SK-N-SH treated with all-trans-retinoic acid at 6 μM for 48 hours (cell line): ENCODE results near the gene PRMT2.

Experiments
- ATAC-seq: fragments of 200-7000 bp; cut with Tn5 transposase; 3 replicates; pipeline ENCODE4 v1.9.1; 2020; ENCODE audit warnings: mild to moderate bottlenecking, moderate library complexity
- ARNTL ChIP-seq: fragments of 450-650 bp; formaldehyde crosslinking; IDR thresholded peaks from 2 replicates; pipeline ENCODE4 v1.5.0; 2020; ENCODE audit warnings: low read depth, mild to moderate bottlenecking, moderate library complexity, borderline replicate concordance
- BACH2 ChIP-seq: fragments of 250-450 bp; sonication (Bioruptor Pico); IDR thresholded peaks from 2 replicates; pipeline ENCODE4 v1.9.0; 2021; ENCODE audit warnings: mild to moderate bottlenecking, borderline replicate concordance
- CREB5 ChIP-seq: fragments of 250-450 bp; sonication (Bioruptor Pico); IDR thresholded peaks from 2 replicates; pipeline ENCODE4 v1.5.1; 2020; ENCODE audit warnings: low read depth, mild to moderate bottlenecking, moderate library complexity
- CSDC2 ChIP-seq: fragments of 250-450 bp; sonication (Bioruptor Pico); IDR thresholded peaks from 2 replicates; pipeline ENCODE4 v1.5.0; 2020; ENCODE audit warnings: mild to moderate bottlenecking, moderate library complexity
- ESRRG ChIP-seq: fragments of 250-450 bp; sonication (Bioruptor Pico); IDR thresholded peaks from 2 replicates; pipeline ENCODE4 v1.6.1; 2021; ENCODE audit warnings: mild to moderate bottlenecking
- GLIS3 ChIP-seq: fragments of 250-450 bp; sonication (Bioruptor Pico); IDR thresholded peaks from 2 replicates; pipeline ENCODE4 v1.5.0; 2020; ENCODE audit warnings: mild to moderate bottlenecking, moderate library complexity
- ISL1 ChIP-seq: fragments of 250-450 bp; sonication (Bioruptor Pico); IDR thresholded peaks from 2 replicates; pipeline ENCODE4 v2.1.2; 2022; ENCODE audit warnings: mild to moderate bottlenecking, moderate library complexity
- OSR1 ChIP-seq: fragments of 250-450 bp; sonication (Bioruptor Pico); IDR thresholded peaks from 2 replicates; pipeline ENCODE4 v1.8.0; 2022; ENCODE audit warnings: moderate library complexity, mild to moderate bottlenecking, inconsistent platforms
- PATZ1 ChIP-seq: fragments of 250-450 bp; sonication (Bioruptor Pico); IDR thresholded peaks from 2 replicates; pipeline ENCODE4 v1.8.0; 2020; ENCODE audit warnings: mild to moderate bottlenecking, moderate library complexity, borderline replicate concordance
- RARB ChIP-seq: fragments of 250-450 bp; sonication (Bioruptor Pico); IDR thresholded peaks from 2 replicates; pipeline ENCODE4 v1.8.0; 2021; ENCODE audit warnings: mild to moderate bottlenecking, moderate library complexity
- SNAI2 ChIP-seq: fragments of 250-450 bp; sonication (Bioruptor Pico); IDR thresholded peaks from 2 replicates; pipeline ENCODE4 v1.5.0; 2020; ENCODE audit warnings: mild to moderate bottlenecking, moderate library complexity
- TCF4 ChIP-seq: fragments of 250-450 bp; sonication (Bioruptor Pico); IDR thresholded peaks from 2 replicates; pipeline ENCODE4 v1.8.0; 2021; ENCODE audit warnings: mild to moderate bottlenecking, moderate library complexity, borderline replicate concordance
- TOX ChIP-seq: fragments of 250-450 bp; sonication (Bioruptor Pico); IDR thresholded peaks from 2 replicates; pipeline ENCODE4 v1.8.0; 2021; ENCODE audit warnings: mild to moderate bottlenecking, moderate library complexity, borderline replicate concordance
- TSHZ2 ChIP-seq: fragments of 250-450 bp; sonication (Bioruptor Pico); IDR thresholded peaks from 2 replicates; pipeline ENCODE4 v1.5.0; 2020; ENCODE audit warnings: mild to moderate bottlenecking, moderate library complexity
- ZC3H10 ChIP-seq: fragments of 250-450 bp; sonication (Bioruptor Pico); IDR thresholded peaks from 2 replicates; pipeline ENCODE4 v1.5.1; 2021; ENCODE audit warnings: mild to moderate bottlenecking, moderate library complexity
- ZFP3 ChIP-seq: fragments of 250-450 bp; sonication (Bioruptor Pico); IDR thresholded peaks from 2 replicates; pipeline ENCODE4 v1.5.0; 2020; ENCODE audit warnings: mild to moderate bottlenecking, moderate library complexity
- ZFP30 ChIP-seq: fragments of 450-650 bp; formaldehyde crosslinking; IDR thresholded peaks from 2 replicates; pipeline ENCODE4 v1.5.0; 2022; ENCODE audit warnings: mild to moderate bottlenecking, moderate library complexity
- ZNF565 ChIP-seq: fragments of 450-650 bp; formaldehyde crosslinking; conservative IDR thresholded peaks from 2 replicates; pipeline ENCODE4 v1.5.0; 2020; ENCODE audit warnings: low read depth, mild to moderate bottlenecking, moderate library complexity
- TF ChIP-seq, protein P1 (sequence below): fragments of 250-450 bp; sonication (Bioruptor Pico); IDR thresholded peaks from 2 replicates; pipeline ENCODE4 v1.8.0; 2021; ENCODE audit warnings: low read depth, mild to moderate bottlenecking, moderate library complexity, borderline replicate concordance
- TF ChIP-seq, protein P2 (sequence below): fragments of 250-450 bp; sonication (Bioruptor Pico); IDR thresholded peaks from 2 replicates; pipeline ENCODE4 v1.5.1; 2021; ENCODE audit warnings: mild to moderate bottlenecking, moderate library complexity

The PRMT2 gene

DNA sequence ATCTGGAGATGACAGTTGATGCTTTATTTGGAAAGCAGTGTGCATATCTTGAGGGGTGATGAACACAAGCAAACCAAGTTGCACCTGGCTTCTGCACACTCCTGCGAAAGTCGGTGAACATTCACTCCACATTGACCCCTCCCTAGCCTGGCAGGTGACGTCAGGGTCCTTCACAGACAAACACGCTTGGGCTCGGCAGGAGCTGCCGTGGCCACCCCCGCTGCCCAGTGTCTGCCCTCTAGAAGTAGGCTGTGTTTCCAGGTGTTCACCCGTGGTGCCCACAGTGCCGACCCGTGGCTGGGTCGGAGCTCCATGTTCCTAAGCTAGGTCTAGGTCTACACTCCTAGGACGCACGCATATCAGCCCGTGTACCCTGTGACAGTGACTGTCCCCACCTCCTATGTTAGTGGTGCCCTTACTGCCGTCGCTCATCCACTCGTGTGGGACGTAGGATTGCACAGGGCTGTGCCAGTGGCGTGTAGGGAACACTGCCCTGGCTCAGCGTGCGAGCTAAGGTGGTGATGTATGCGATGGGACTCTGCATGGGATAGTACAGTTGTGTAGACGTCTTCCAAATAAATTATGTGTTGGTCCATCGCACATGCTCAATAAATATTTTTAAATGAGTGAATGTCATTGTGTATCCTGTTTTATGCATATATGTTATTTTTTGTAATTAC lies 29.0 kb downstream of the PRMT2 start:
- no peak for ATAC-seq
- TF ChIP-seq ESRRG (CRISPR knock-in tag) (no peak), PATZ1 (CRISPR knock-in tag) (no peak), CREB5 (CRISPR knock-in tag) (no peak), TOX (CRISPR knock-in tag) (no peak), TSHZ2 (CRISPR knock-in tag) (no peak), RARB (no peak), ZC3H10 (CRISPR knock-in tag) (no peak), TCF4 (no peak), ARNTL (CRISPR knock-in tag) (no peak), BACH2 (CRISPR knock-in tag) (no peak), GLIS3 (CRISPR knock-in tag) (no peak), OSR1 (CRISPR knock-in tag) (no peak), CSDC2 (CRISPR knock-in tag) (no peak), ZFP3 (CRISPR knock-in tag) (no peak), ZFP30 (no peak)
- TF ChIP-seq, protein P1, sequence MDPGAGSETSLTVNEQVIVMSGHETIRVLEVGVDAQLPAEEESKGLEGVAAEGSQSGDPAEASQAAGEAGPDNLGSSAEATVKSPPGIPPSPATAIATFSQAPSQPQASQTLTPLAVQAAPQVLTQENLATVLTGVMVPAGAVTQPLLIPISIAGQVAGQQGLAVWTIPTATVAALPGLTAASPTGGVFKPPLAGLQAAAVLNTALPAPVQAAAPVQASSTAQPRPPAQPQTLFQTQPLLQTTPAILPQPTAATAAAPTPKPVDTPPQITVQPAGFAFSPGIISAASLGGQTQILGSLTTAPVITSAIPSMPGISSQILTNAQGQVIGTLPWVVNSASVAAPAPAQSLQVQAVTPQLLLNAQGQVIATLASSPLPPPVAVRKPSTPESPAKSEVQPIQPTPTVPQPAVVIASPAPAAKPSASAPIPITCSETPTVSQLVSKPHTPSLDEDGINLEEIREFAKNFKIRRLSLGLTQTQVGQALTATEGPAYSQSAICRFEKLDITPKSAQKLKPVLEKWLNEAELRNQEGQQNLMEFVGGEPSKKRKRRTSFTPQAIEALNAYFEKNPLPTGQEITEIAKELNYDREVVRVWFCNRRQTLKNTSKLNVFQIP (CRISPR knock-in tag), result no peak
- TF ChIP-seq, protein P2, sequence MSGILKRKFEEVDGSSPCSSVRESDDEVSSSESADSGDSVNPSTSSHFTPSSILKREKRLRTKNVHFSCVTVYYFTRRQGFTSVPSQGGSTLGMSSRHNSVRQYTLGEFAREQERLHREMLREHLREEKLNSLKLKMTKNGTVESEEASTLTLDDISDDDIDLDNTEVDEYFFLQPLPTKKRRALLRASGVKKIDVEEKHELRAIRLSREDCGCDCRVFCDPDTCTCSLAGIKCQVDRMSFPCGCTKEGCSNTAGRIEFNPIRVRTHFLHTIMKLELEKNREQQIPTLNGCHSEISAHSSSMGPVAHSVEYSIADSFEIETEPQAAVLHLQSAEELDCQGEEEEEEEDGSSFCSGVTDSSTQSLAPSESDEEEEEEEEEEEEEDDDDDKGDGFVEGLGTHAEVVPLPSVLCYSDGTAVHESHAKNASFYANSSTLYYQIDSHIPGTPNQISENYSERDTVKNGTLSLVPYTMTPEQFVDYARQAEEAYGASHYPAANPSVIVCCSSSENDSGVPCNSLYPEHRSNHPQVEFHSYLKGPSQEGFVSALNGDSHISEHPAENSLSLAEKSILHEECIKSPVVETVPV (CRISPR knock-in tag), result no peak

DNA sequence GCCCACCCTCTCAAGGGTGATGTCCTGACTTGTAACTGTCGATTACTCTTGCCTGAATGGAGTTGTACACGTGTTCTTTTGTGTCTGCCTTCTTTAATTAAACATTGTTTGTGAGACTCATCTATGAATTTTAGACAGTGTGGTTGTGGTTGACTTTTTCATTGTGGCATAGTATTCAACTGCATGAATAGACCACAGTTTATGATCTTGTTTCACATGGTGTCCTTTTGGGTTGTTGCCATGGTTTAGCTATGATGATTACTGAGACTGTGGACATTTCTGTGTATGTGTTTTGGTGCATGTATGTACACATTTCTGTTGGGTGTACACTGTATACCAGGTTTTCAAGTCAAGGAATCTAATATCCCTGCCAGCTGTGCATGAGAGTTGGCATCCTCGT lies 30.1 kb downstream of the PRMT2 start:
- ATAC-seq, result no peak
- TF ChIP-seq ZFP30 (no peak), SNAI2 (no peak), ZC3H10 (CRISPR knock-in tag) (no peak)

DNA sequence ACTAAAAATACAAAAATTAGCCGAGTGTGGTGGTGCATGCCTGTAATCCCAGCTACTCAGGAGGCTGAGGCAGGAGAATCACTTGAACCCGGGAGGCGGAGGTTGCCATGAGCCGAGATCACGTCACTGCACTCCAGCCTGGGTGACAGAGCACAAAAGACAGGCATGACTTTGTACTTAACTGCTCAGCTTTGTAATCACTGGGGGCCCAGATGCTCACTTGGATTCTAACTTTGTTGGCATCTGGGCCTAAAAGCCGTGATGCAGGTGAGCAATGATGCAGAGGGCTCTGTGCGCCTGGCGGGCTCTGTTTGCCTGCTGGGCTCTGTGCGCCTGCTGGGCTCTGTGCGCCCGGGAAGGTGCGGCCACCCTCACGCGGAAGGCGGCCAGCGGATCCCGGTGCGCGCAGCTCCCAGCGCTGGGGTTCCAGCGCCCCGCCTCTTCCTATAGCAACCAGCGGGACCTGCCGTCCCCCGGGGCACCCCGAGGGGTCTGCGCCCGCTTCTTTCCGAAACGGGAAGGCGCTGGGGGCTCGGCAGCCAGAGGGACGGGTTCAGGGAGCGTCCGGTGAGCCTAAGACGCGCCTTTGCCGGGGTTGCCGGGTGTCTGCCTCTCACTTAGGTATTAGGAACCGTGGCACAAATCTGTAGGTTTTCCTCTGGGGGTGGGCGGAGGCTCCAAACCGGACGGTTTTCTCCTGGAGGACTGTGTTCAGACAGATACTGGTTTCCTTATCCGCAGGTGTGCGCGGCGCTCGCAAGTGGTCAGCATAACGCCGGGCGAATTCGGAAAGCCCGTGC lies 31.7 kb downstream of the PRMT2 start:
- peak; percentile 66 for ATAC-seq
- no peak for TF ChIP-seq CREB5 (CRISPR knock-in tag)
- no peak for TF ChIP-seq ZNF565 (CRISPR knock-in tag)
- no peak for TF ChIP-seq ISL1
- TF ChIP-seq ZFP3 (CRISPR knock-in tag), result no peak
